H9 (cell line): ENCODE measurements around the gene SCEL. TPM values are rescaled to one million over a fixed set of nuclear protein-coding genes. Genes with fewer than 3 reads are reported as not detected.

ENCODE experiments used
- DNase-seq: peaks from one replicate; pipeline ENCODE4 v3.0.0-alpha.2; 2017
- H2AFZ ChIP-seq: one replicate; pipeline ENCODE4 v1.6.1; 2013; ENCODE audit warnings: mild to moderate bottlenecking, low read length, control low read depth, moderate library complexity
- H2AK5ac ChIP-seq: 2 replicates; pipeline ENCODE4 v1.6.1; 2013; ENCODE audit warnings: low read length, control low read depth, mixed read lengths; ENCODE audit not compliant: insufficient read length
- H2BK120ac ChIP-seq: one replicate; pipeline ENCODE4 v1.6.1; 2013; ENCODE audit warnings: low read depth, mild to moderate bottlenecking, low read length, control low read depth, inconsistent platforms; ENCODE audit not compliant: poor library complexity, severe bottlenecking
- H2BK12ac ChIP-seq: 2 replicates; pipeline ENCODE4 v1.6.1; 2013; ENCODE audit warnings: low read length, control low read depth, mixed read lengths, low read depth; ENCODE audit not compliant: insufficient read length
- H2BK15ac ChIP-seq: 2 replicates; pipeline ENCODE4 v1.6.1; 2013; ENCODE audit warnings: low read depth, low read length, control low read depth
- H2BK20ac ChIP-seq: one replicate; pipeline ENCODE4 v1.6.1; 2013; ENCODE audit warnings: low read depth, mild to moderate bottlenecking, low read length, control low read depth, inconsistent platforms; ENCODE audit not compliant: poor library complexity, severe bottlenecking
- H2BK5ac ChIP-seq: 2 replicates; pipeline ENCODE4 v1.6.1; 2013; ENCODE audit warnings: low read length, control low read depth, mixed read lengths; ENCODE audit not compliant: insufficient read length
- H3K14ac ChIP-seq: 2 replicates; pipeline ENCODE4 v1.6.1; 2013; ENCODE audit warnings: low read length, control low read depth; ENCODE audit not compliant: insufficient read depth
- H3K18ac ChIP-seq: 2 replicates; pipeline ENCODE4 v1.6.1; 2013; ENCODE audit warnings: low read depth, mild to moderate bottlenecking, mixed read lengths, low read length, control low read depth; ENCODE audit not compliant: insufficient read length
- H3K23ac ChIP-seq: 2 replicates; pipeline ENCODE4 v1.6.1; 2013; ENCODE audit warnings: low read length, control low read depth, mixed read lengths, low read depth; ENCODE audit not compliant: insufficient read length
- H3K23me2 ChIP-seq: 2 replicates; pipeline ENCODE4 v1.6.1; 2013; ENCODE audit warnings: low read depth, mild to moderate bottlenecking, mixed read lengths, low read length, control low read depth; ENCODE audit not compliant: insufficient read length, poor library complexity, severe bottlenecking
- H3K27ac ChIP-seq: 2 replicates; pipeline ENCODE4 v1.5.1; 2013; ENCODE audit warnings: low read length, control low read depth, mixed read lengths, low read depth; ENCODE audit not compliant: insufficient read length
- H3K27me3 ChIP-seq: 2 replicates; pipeline ENCODE4 v1.6.1; 2013; ENCODE audit warnings: low read length, control low read depth, inconsistent platforms; ENCODE audit not compliant: insufficient read depth
- H3K4ac ChIP-seq: 2 replicates; pipeline ENCODE4 v1.6.1; 2013; ENCODE audit warnings: low read depth, mild to moderate bottlenecking, control low read depth, inconsistent platforms, low read length, moderate library complexity
- H3K4me1 ChIP-seq: 2 replicates; pipeline ENCODE4 v1.6.1; 2013; ENCODE audit warnings: low read length, control low read depth, inconsistent platforms; ENCODE audit not compliant: insufficient read depth
- H3K4me2 ChIP-seq: 2 replicates; pipeline ENCODE4 v1.6.1; 2013; ENCODE audit warnings: low read length, control low read depth, mixed read lengths; ENCODE audit not compliant: insufficient read length, insufficient read depth
- H3K56ac ChIP-seq: 2 replicates; pipeline ENCODE4 v1.6.1; 2013; ENCODE audit warnings: low read depth, mild to moderate bottlenecking, mixed read lengths, low read length, control low read depth; ENCODE audit not compliant: insufficient read length
- H3K79me1 ChIP-seq: 2 replicates; pipeline ENCODE4 v1.6.1; 2013; ENCODE audit warnings: low read depth, mild to moderate bottlenecking, moderate library complexity, low read length, control low read depth, inconsistent platforms; ENCODE audit not compliant: insufficient read depth, poor library complexity, severe bottlenecking
- H3K79me2 ChIP-seq: 2 replicates; pipeline ENCODE4 v1.6.1; 2013; ENCODE audit warnings: low read length, control low read depth, inconsistent platforms; ENCODE audit not compliant: insufficient read depth
- H3K9ac ChIP-seq: 2 replicates; pipeline ENCODE4 v1.6.1; 2013; ENCODE audit warnings: low read length, control low read depth, mixed read lengths; ENCODE audit not compliant: insufficient read length; ENCODE audit errors: extremely low read depth
- H3K9me3 ChIP-seq: one replicate; pipeline ENCODE4 v1.6.1; 2013; ENCODE audit warnings: low read depth, low read length, inconsistent platforms; ENCODE audit not compliant: control insufficient read depth
- H3T11ph ChIP-seq: one replicate; pipeline ENCODE4 v1.6.1; 2013; ENCODE audit warnings: mild to moderate bottlenecking, low read length, control low read depth, inconsistent platforms
- H4K20me1 ChIP-seq: one replicate; pipeline ENCODE4 v1.6.1; 2013; ENCODE audit not compliant: control insufficient read depth, insufficient read length, insufficient read depth
- H4K5ac ChIP-seq: 2 replicates; pipeline ENCODE4 v1.6.1; 2013; ENCODE audit warnings: low read depth, mild to moderate bottlenecking, mixed read lengths, low read length, control low read depth; ENCODE audit not compliant: insufficient read length
- H4K8ac ChIP-seq: replicated peaks from 2 replicates; pipeline ENCODE4 v1.6.1; 2013; ENCODE audit warnings: low read length, control low read depth, mixed read lengths, low read depth; ENCODE audit not compliant: insufficient read length
- H4K91ac ChIP-seq: 2 replicates; pipeline ENCODE4 v1.6.1; 2013; ENCODE audit warnings: low read depth, mild to moderate bottlenecking, moderate library complexity, mixed read lengths, low read length, control low read depth; ENCODE audit not compliant: insufficient read length
- H3K27ac Mint-ChIP-seq, 3 experiments: 2 replicates in 2 of 3; 3 replicates in 1 of 3; pipeline ENCODE4 v1.8.0; 2020 to 2021; ENCODE audit warnings: mixed read lengths in 3 of 3, mild to moderate bottlenecking in 1 of 3, moderate library complexity in 1 of 3
- H3K27me3 Mint-ChIP-seq: 2 replicates; pipeline ENCODE4 v1.8.0; 2021; ENCODE audit warnings: low read depth, mild to moderate bottlenecking, moderate library complexity, mixed read lengths
- H3K36me3 Mint-ChIP-seq, 3 experiments: 2 replicates in 2 of 3; 3 replicates in 1 of 3; pipeline ENCODE4 v1.8.0; 2020 to 2021; ENCODE audit warnings: low read depth in 3 of 3, mixed read lengths in 3 of 3; ENCODE audit not compliant: insufficient read depth in 1 of 3
- H3K4me1 Mint-ChIP-seq, 2 experiments: 2 replicates each; pipeline ENCODE4 v1.8.0; 2020; ENCODE audit warnings: mixed read lengths in 2 of 2
- H3K4me3 Mint-ChIP-seq, 2 experiments: 2 replicates in 1 of 2; 3 replicates in 1 of 2; pipeline ENCODE4 v1.8.0; 2020 to 2021; ENCODE audit warnings: mild to moderate bottlenecking in 2 of 2, mixed read lengths in 2 of 2, moderate library complexity in 1 of 2
- H3K9me3 Mint-ChIP-seq, 2 experiments: 2 replicates in 1 of 2; 3 replicates in 1 of 2; pipeline ENCODE4 v1.8.0; 2020; ENCODE audit warnings: mild to moderate bottlenecking in 2 of 2, mixed read lengths in 2 of 2, moderate library complexity in 1 of 2
- CTCF ChIP-seq: fragments of 200-600 bp; sonication (generic); conservative IDR thresholded peaks from 3 replicates; pipeline ENCODE4 v1.8.0; 2021; ENCODE audit warnings: antibody characterized with exemption, mild to moderate bottlenecking
- WGBS: extraction: QIAGEN DNeasy Blood & Tissue Kit; methylation state at CpG from one replicate; pipeline ENCODE4 v1.1.7; 2013; ENCODE audit warnings: missing lambda C conversion rate, low lambda C conversion rate, mixed read lengths; ENCODE audit not compliant: insufficient read length; ENCODE audit errors: extremely low coverage; 5-methylcytosine and 5-hydroxymethylcytosine counted together
- total RNA-seq: library from RNA; stranded (reverse); gene quantifications from 2 replicates; pipeline ENCODE4 v1.2.1, GENCODE V29; 2021

SCEL gene
- total RNA-seq, 1 experiment from 2014 or later = not detected

GRCh38 chr13:77619655-77620054 is 84.1 kb downstream of the SCEL start:
- Mint-ChIP-seq H3K27ac (no peak overlapping the region), H3K36me3 (no peaks in the 10 kb centered on the region), H3K4me1 (no peaks in the 10 kb centered on the region), H3K9me3 (no peaks in the 10 kb centered on the region), H3K4me3 (no peak overlapping the region), H3K27me3 (no peaks in the 10 kb centered on the region)
- no peak overlapping the region for H2BK5ac ChIP-seq
- H4K91ac ChIP-seq = no peak overlapping the region
- no peaks in the 10 kb centered on the region for H4K20me1 ChIP-seq
- H3K9ac ChIP-seq = no peak overlapping the region
- no peak overlapping the region for H3K14ac ChIP-seq
- no peak overlapping the region for H3K4ac ChIP-seq
- H2BK12ac ChIP-seq = no peak overlapping the region
- no peak overlapping the region for H4K8ac ChIP-seq
- H3K79me1 ChIP-seq = no peaks in the 10 kb centered on the region
- no peaks in the 10 kb centered on the region for H3K4me1 ChIP-seq
- no peak overlapping the region for H3T11ph ChIP-seq
- H2AFZ ChIP-seq = no peak overlapping the region
- no peak overlapping the region for H3K18ac ChIP-seq
- no peaks in the 10 kb centered on the region for H3K9me3 ChIP-seq
- no peak for DNase-seq
- H3K79me2 ChIP-seq = no peaks in the 10 kb centered on the region
- H3K27ac ChIP-seq = no peak overlapping the region
- no peaks in the 10 kb centered on the region for H3K27me3 ChIP-seq
- TF ChIP-seq CTCF = no peak
- H3K56ac ChIP-seq = no peak overlapping the region
- WGBS = no CpG with 5 or more reads among the region's 5 CpGs
- no peak overlapping the region for H3K23ac ChIP-seq
- H3K4me2 ChIP-seq = no peak overlapping the region
- no peak overlapping the region for H2AK5ac ChIP-seq
- no peak overlapping the region for H2BK120ac ChIP-seq
- H2BK15ac ChIP-seq = no peak overlapping the region
- no peak overlapping the region for H4K5ac ChIP-seq
- no peak overlapping the region for H2BK20ac ChIP-seq
- H3K23me2 ChIP-seq = no peaks in the 10 kb centered on the region
